Upper lobe of right lung (tissue), 1 donor: Measurements from ENCODE around the gene NIPAL3. TPM values are rescaled to one million over a fixed set of nuclear protein-coding genes. Genes with fewer than 3 reads are reported as not detected.

Source experiments
- ATAC-seq: fragments of 200-7000 bp; cut with Tn5 transposase; one replicate; pipeline ENCODE4 v1.9.1; 2020; ENCODE audit warnings: mild to moderate bottlenecking, moderate library complexity
- DNase-seq: peaks from one replicate; pipeline ENCODE4 v3.0.0-alpha.2; 2020
- H3K27ac ChIP-seq: fragments of 200-600 bp; one replicate; pipeline ENCODE4 v1.8.0; 2022
- H3K27me3 ChIP-seq: fragments of 200-600 bp; one replicate; pipeline ENCODE4 v1.8.0; 2022; ENCODE audit warnings: mild to moderate bottlenecking
- H3K36me3 ChIP-seq: fragments of 200-600 bp; one replicate; pipeline ENCODE4 v1.8.0; 2022
- H3K4me1 ChIP-seq: fragments of 200-600 bp; one replicate; pipeline ENCODE4 v1.8.0; 2022
- H3K4me3 ChIP-seq: fragments of 200-600 bp; one replicate; pipeline ENCODE4 v1.8.0; 2022; ENCODE audit warnings: mild to moderate bottlenecking
- H3K9me3 ChIP-seq: fragments of 200-600 bp; one replicate; pipeline ENCODE4 v1.8.0; 2022
- CTCF ChIP-seq: fragments of 200-600 bp; IDR thresholded peaks from one replicate; pipeline ENCODE4 v1.8.0; 2022; ENCODE audit warnings: antibody characterized with exemption
- intact Hi-C: fragments of 100-400 bp; cut with DNase I; formaldehyde crosslinking; loops from one replicate; pipeline ENCODE4 v1.11.0; 2022
- total RNA-seq: library from RNA; stranded (reverse); fragmentation: NEBNext Ultra II Directional; extraction: Animal tissue kit (Norgen Biotek cat#: 25700); gene quantifications from one replicate; pipeline ENCODE4 v1.2.1, GENCODE V29; 2021
- donor health status: DM: no; HTN: yes; CAD: no; lungs with severe emphysema.

Gene NIPAL3
- total RNA-seq, 1 donor from 2014 or later = 37.8 TPM

- Histone ChIP-seq H3K9me3 (no peaks in the 10 kb centered on the region), H3K36me3 (no peaks in the 10 kb centered on the region), H3K4me3 (no peak overlapping the region), H3K27ac (no peak overlapping the region), H3K27me3 (no peaks in the 10 kb centered on the region), H3K4me1 (no peaks in the 10 kb centered on the region)
- intact Hi-C loops = no loop called here
- TF ChIP-seq CTCF = no peak
- ATAC-seq = no peak
- DNase-seq = no peak
Measured at GRCh38 chr1:24472527-24473251, 57.1 kb downstream of the NIPAL3 start.

- Histone ChIP-seq H3K36me3 (no peaks in the 10 kb centered on the region), H3K27me3 (no peaks in the 10 kb centered on the region), H3K4me3 (no peak overlapping the region), H3K27ac (no peak overlapping the region), H3K9me3 (no peaks in the 10 kb centered on the region), H3K4me1 (no peaks in the 10 kb centered on the region)
- TF ChIP-seq CTCF = no peak
- intact Hi-C loops = no loop called here
- DNase-seq (no peak), ATAC-seq (no peak)
Measured at GRCh38 chr1:24474193-24474592, 58.6 kb downstream of the NIPAL3 start.

GRCh38 chr1:24475700-24476099 lies 60.1 kb downstream of the NIPAL3 start:
- Histone ChIP-seq H3K36me3 (no peaks in the 10 kb centered on the region), H3K27ac (no peak overlapping the region), H3K4me3 (no peak overlapping the region), H3K27me3 (no peaks in the 10 kb centered on the region), H3K9me3 (no peaks in the 10 kb centered on the region), H3K4me1 (no peaks in the 10 kb centered on the region)
- ATAC-seq (no peak), DNase-seq (no peak)
- intact Hi-C loops = no loop called here
- TF ChIP-seq CTCF = no peak

GRCh38 chr1:24476571-24476970 lies 61.0 kb downstream of the NIPAL3 start:
- DNase-seq (no peak), ATAC-seq (no peak)
- H3K27ac ChIP-seq = no peak overlapping the region
- no peaks in the 10 kb centered on the region for H3K9me3 ChIP-seq
- intact Hi-C loops = no loop called here
- no peak overlapping the region for H3K4me3 ChIP-seq
- H3K27me3 ChIP-seq = no peaks in the 10 kb centered on the region
- peaks cover 4% of the 10 kb centered on the region for H3K4me1 ChIP-seq
- no peaks in the 10 kb centered on the region for H3K36me3 ChIP-seq
- TF ChIP-seq CTCF = no peak

- intact Hi-C loops = no loop called here
- H3K27ac ChIP-seq = no peak overlapping the region
- ATAC-seq = no peak
- H3K4me3 ChIP-seq = no peak overlapping the region
- H3K4me1 ChIP-seq = peaks cover 7% of the 10 kb centered on the region
- H3K36me3 ChIP-seq = no peaks in the 10 kb centered on the region
- no peaks in the 10 kb centered on the region for H3K9me3 ChIP-seq
- no peak for DNase-seq
- TF ChIP-seq CTCF = no peak
- no peaks in the 10 kb centered on the region for H3K27me3 ChIP-seq
Measured at GRCh38 chr1:24477309-24477708, 61.7 kb downstream of the NIPAL3 start.

- DNase-seq (no peak), ATAC-seq (peak; percentile 94)
- no peaks in the 10 kb centered on the region for H3K27me3 ChIP-seq
- intact Hi-C loops = no loop called here
- peaks cover 7% of the 10 kb centered on the region for H3K4me1 ChIP-seq
- no peaks in the 10 kb centered on the region for H3K9me3 ChIP-seq
- no peak for TF ChIP-seq CTCF
- H3K36me3 ChIP-seq = no peaks in the 10 kb centered on the region
- H3K27ac ChIP-seq = peak overlapping the region; percentile 55
- H3K4me3 ChIP-seq = no peak overlapping the region
Measured at GRCh38 chr1:24481101-24481500, 65.5 kb downstream of the NIPAL3 start.
